Uterine smooth muscle cell (primary cell): ENCODE data around the gene CATSPERD. TPM values are rescaled to one million over a fixed set of nuclear protein-coding genes. Genes with fewer than 3 reads are reported as not detected.

ENCODE experiments used
- total RNA-seq: library from RNA; depleted of rRNA; stranded (reverse); fragments of >200 nt; gene quantifications from 2 replicates; pipeline ENCODE4 v1.2.3, GENCODE V29; 2014

The CATSPERD gene, protein sequence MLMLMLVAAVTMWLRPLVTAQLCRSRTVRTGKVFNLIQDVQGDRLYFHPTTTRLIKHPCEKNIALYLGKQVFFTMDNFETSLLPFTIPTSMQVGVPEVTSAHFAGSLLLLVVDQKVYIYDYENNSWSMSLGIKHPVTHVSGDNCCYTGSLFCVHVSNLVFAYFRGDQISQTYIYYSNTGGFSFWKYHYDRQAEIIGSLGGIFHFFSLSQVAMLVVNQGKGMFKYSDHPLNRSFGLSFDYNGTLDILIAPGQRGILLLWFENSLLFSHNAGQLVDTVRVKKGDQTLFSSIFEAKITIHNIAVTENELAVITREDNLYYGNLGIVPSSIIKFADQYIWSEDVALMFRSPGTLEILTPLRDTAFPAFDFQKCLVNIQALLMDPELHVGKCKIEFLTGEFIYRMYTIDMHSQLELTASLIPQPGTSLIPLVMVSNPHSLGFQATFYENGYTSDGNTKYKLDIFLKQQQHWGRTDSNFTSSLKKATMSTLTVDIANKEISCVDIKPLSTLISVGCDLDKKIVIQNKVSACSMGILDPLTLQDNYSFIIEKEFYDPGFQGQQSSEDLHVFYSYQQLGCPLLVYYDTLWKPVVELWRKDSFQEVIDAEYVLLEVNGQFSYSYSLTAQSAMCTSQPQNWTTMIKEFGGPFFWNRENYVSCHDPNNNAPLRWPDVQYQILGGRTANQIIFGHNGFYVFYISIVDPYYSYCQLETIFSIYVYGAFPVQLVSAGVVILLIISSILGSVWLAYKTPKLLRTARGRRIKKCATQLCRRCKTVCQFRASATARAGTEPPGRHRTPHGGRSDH
- not detected in 2 replicates for total RNA-seq

DNA sequence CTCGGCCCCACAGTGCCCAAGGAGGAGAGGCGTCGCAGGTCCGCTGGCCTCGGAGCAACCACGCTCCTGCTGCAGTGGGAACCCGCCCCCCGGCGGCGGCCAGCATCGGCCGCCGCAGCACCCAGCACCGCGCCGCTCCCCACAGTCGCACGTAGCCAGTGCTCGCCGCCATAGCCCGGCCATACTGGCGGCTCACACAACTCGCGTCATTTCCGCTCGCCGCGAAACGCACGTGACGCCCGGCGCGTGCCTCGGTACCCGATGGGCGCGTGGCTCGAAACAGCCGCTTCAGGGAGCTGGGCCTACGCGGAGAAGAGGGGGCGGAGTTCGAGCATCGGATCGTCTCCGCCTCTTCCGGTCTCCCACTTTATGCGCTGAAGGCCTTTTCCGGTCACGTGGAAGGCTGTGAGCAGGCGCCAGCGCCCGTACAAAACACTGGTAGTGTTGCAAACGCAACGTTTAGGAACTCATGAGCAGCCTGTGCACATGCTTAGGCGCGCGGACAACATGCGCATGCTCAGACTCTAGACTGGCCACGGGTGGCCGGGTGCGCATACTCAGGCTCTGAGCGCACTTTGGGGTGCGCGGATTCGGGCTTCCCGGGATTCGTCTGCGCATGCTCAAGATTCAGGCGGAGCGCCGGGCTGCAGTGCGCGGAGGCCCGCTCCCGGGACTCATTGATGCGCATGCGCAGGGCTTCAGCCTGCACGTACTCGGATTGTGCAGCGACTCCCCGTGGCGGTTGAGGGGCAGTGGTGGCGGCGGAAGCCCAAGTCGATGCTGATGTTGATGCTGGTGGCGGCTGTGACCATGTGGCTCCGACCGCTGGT is at the start of gene CATSPERD, which contains the start of gene LONP1:
Gene CATSPERD (plus strand): TSS at position 677 of the 830 bp plus-strand sequence. CDS start 101 bp downstream, at position 778.
Gene LONP1 (minus strand): TSS at position 186 of the 830 bp plus-strand sequence. CDS start 14 bp downstream, at position 172.

DNA sequence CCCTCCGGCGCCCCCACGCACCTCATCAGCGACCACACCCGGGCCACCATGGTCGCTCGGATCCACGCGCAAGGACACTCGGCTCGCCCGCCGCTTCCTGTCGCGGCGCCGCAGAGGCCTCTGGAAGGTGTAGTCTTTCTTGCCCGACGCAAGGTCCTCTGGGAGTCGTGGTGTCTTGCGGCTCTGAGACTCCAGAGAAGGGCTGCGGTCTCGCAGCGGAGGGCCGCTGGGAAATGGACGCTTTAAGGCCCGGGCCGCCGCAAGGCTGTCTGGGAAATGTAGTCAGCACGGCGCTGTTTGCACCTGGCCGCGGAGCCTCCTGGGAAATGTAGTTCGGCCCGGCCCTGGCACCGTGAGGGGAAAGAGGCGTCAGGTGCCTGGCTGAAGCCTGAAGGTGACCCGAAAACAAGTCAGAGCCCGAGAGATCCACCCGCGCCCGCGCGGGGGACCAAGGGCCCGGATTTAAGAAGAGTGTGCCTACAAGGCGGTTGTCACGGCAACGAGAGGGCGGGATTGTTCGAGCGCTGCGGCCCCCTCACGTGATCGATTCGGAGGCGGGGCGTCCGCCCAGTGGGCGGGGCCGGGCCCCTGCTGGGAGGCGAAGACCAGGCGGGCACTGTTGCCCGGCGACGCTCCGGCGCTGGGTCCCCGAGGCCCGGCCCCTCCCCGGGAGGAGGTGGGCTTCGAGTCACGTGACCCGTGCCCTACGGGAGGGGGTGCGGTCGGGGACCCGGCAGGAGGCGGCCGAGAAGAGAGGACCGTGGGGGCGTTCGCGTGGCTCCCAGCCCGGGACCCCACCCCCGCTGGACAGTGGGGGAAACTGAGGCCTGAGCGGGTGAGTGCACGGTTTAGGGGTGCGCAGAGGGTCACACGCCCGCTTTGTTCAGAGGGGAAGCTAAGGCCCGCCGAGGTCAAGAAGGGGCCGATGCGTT is 39.7 kb upstream of the CATSPERD start, which contains the start of the genes HSD11B1L and MICOS13:
Gene HSD11B1L (plus strand): TSS at position 591 of the 932 bp plus-strand sequence. CDS start 3,806 bp downstream, outside the sequence.
Gene MICOS13 (minus strand): TSS at position 80 of the 932 bp plus-strand sequence. CDS start 30 bp downstream, at position 50.

DNA sequence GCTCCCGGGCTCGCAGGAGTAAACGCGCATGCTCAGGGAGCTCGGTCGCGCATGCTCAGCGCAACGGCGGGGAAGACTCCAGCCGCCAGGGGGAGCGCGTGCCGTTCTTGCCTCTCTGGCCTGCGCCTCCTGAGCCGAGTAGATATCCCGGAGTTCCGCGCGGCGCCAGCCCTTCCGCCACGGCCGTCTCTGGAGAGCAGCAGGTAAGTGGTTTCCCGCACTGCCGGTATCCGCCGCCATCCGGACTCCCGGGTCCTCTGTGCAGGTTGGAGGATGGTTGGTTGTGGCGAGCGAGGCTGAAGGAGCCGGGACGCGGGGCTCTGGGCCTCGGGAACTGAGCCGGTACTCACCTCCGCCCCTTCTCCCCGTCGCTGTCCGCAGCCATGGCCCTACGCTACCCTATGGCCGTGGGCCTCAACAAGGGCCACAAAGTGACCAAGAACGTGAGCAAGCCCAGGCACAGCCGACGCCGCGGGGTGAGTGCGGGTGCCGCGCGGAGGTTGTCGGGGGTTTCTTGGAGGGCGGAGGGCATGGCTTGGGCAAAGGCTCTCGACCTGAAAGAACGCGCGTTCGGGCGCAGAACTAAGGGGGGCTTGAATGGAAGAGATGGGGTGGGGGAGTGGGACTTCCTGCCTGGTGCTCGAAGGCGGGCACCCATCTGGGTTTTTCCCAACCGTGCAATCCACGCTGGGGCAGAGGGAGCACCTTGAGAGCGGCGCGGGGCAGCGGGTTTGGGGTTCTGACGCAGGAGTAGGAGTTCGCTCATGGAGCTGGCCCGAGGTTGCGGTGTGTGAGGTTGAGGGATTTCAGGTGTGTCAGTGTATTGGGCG is 30.1 kb upstream of the CATSPERD start, which contains the start of gene RPL36:
Gene RPL36 (plus strand): TSS at position 171 of the 830 bp plus-strand sequence. CDS start 213 bp downstream, at position 384.

DNA sequence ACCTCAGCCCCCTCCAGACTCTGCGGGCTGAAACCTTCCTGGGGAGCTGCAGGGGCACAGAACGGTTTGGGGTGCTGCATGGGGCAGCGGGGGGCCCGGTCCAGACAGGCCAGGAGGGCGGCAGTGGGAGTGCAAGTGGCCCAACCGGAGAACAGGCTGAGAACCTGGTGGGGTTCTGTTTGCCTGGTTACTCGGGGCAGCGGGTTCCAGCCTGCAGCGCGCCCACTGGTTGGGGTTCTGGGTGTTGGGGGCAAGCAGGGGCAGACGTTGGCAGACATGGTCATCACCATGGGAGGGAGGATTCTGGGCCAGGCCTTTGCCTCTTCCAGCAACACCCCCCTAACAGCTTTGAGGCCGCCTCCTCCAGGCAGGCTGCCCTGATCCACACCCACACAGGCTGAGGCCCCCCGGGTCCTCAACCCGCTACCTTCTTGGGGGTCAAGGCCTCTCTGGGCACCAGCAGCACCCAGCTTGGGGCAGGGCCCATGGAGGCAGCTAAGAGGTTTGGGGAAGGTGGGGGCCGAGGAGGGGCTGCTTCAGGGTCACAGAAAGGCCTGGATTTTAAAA is 64.2 kb downstream of the CATSPERD start, which contains the start of gene PRR22:
Gene PRR22 (minus strand): TSS at position 166 of the 567 bp plus-strand sequence. CDS start 86 bp downstream, at position 80.

DNA sequence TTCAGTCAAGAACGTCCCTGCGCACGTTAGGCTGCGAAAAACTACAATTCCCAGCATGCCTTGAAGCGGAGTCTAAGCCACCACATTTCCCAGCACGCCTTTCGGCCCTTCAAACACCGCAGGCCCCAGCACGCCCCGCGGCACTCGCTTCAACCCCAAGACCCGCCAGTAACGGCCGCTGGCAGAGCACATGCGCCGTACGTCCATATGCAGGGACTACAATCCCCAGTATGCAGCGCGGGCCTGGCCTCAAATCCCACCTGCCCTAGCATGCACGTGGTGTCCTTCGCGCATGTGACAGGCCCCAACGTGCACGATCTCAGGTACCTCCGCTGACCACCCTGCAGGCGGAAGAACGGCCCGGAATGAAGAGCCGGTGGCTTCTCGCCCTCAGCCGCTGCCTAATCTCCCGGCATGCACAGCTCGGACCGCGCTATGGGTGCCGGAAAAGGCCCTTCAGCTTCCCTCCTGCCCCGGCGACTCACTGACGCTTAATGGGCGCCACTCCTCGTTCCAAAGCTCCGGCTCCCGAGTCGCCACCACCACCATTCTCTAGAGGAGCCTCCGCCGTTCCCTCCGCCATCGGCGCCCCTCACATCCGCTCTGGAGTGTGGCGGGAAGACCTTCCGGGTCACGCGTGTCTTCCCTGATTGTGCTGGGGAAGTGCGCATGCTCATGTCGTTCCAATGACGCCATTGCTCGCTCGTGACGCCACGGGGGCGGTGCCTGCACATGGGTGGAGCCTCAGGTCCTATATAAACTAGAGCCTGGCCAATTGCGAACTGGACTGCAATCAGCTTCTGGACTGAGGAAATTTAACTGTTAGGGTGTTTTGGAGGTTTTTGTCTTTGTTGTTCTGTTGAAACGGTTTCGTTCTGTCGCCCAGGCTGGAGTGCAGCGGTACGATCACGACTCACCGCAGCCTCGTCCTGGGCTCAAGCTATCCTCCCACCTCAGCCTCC is 70.4 kb downstream of the CATSPERD start, which contains the start of gene DUS3L:
Gene DUS3L (minus strand): TSS at position 605 of the 962 bp plus-strand sequence. CDS start 22 bp downstream, at position 583.

DNA sequence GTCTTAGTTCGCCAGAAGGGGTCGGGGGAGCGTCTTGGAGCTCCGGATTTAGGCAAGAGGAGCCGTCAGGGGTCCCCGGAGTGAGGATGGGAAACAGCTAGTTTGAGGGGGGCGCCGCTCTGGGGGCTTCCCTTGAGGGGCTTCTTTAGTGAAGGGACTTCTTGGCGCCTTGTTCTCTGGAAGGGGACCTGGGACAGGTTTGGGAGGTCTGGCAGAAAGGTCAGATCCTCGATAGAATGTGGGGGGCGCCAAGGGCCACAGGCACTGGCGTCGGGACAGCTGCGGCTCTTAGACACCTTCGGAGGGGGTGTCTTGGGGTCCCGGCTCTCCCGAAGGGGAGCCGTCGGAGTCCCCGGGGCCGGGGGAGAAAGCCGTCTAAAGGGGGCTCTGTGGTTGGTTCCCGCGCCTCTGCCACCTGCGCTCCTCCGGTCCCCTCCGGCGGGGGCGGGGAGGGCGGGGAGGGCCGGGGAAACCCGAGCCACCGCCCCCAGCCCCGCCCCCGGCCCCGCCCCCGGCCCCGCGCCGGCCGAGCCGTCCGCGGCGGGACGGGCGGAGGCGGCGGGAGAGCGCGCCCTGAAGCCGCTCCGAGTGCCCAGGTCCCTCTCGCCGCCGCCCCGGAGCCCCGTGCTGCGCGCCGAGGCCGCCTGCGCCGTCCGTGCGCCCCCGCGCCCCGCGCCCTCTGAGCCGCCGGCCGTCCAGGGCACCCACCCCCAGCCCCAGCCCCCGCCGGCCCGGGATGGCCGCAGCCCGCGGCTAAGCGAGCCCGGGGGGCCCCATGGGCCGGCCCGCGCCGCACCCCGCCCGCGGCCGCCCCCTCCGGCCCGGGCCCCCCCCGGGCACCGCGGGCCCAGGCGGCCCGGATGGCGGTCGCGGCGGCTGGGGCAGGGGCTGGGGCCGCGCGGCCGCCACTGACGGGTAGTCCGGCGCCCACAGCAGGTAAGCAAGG is 84.4 kb downstream of the CATSPERD start, which contains the start of gene NRTN:
Gene NRTN (plus strand): TSS at position 552 of the 946 bp plus-strand sequence. CDS start 19,099 bp downstream, outside the sequence.

Other genes with a start within 250 kb of the CATSPERD start
- gene TINCR, start 152.7 kb upstream of the CATSPERD start, total RNA-seq: 0.12 and 0.22 TPM in 2 replicates
- gene SAFB2, start 97.9 kb upstream of the CATSPERD start, total RNA-seq: 42.1 and 46.5 TPM in 2 replicates
- gene SAFB, start 97.6 kb upstream of the CATSPERD start, total RNA-seq: 68.5 and 73.4 TPM in 2 replicates
- 24.8 and 33.6 TPM in 2 replicates for gene MICOS13, start 40.1 kb upstream of the CATSPERD start, total RNA-seq
- gene HSD11B1L, start 39.6 kb upstream of the CATSPERD start, total RNA-seq: 4.2 and 10.6 TPM in 2 replicates
- gene RPL36, start 30.3 kb upstream of the CATSPERD start, total RNA-seq: 464 and 651 TPM in 2 replicates
- 212 and 293 TPM in 2 replicates for gene LONP1, start 491 bp upstream of the CATSPERD start, total RNA-seq
- gene PRR22, start 64.1 kb downstream of the CATSPERD start, total RNA-seq: 0.22 and 0.37 TPM in 2 replicates
- gene DUS3L, start 70.5 kb downstream of the CATSPERD start, total RNA-seq: 33.4 and 47.6 TPM in 2 replicates
- gene NRTN, start 84.4 kb downstream of the CATSPERD start, total RNA-seq: not detected in 2 replicates
- gene FUT6, start 119.1 kb downstream of the CATSPERD start, total RNA-seq: not detected in 2 replicates
- gene FUT3, start 130.8 kb downstream of the CATSPERD start, total RNA-seq: not detected in 2 replicates
- gene FUT5, start 149.9 kb downstream of the CATSPERD start, total RNA-seq: not detected in 2 replicates
- gene NDUFA11, start 183.2 kb downstream of the CATSPERD start, total RNA-seq: 253 and 291 TPM in 2 replicates
- 3.5 and 8.0 TPM in 2 replicates for gene VMAC, start 184.2 kb downstream of the CATSPERD start, total RNA-seq
- 1.4 and 4.5 TPM in 2 replicates for gene CAPS, start 193.6 kb downstream of the CATSPERD start, total RNA-seq